Activated CD4-positive, alpha-beta T cell treated with anti-CD3 and anti-CD28 coated beads, Interleukin-2, Interleukin-6, amounts not matched to agents 100 ng/mL and 50 ng/mL, durations not matched to agents 16 hours and 8 hours (primary cell): ENCODE measurements around the gene USP32.
"Not testable (repeated sequence)": the region's sequence is repeated elsewhere in the genome, so short reads cannot be mapped to it uniquely, and the experiment has no call there.

Source experiments
- DNase-seq: peaks from one replicate; pipeline ENCODE4 v3.0.0-alpha.2; 2020

Gene USP32

GRCh38 chr17:60392042-60392844 is at the start of gene USP32:
USP32 (minus strand) TSS chr17:60392133; CDS start chr17:60391939, 194 bp downstream.
- peak; percentile 100 for DNase-seq

- DNase-seq: peak; percentile 19
Measured at GRCh38 chr17:60439501-60439900, 47.6 kb upstream of the USP32 start.

GRCh38 chr17:60436676-60437075 is 44.7 kb upstream of the USP32 start:
- DNase-seq: no peak

GRCh38 chr17:60435244-60436167 is 43.6 kb upstream of the USP32 start:
- peak; percentile 74 for DNase-seq

- not testable (repeated sequence) for DNase-seq
Measured at GRCh38 chr17:60433021-60433997, 41.4 kb upstream of the USP32 start.

- not testable (repeated sequence) for DNase-seq
Measured at GRCh38 chr17:60430561-60430960, 38.6 kb upstream of the USP32 start.

- not testable (repeated sequence) for DNase-seq
Measured at GRCh38 chr17:60428491-60428890, 36.6 kb upstream of the USP32 start.

- no peak for DNase-seq
Measured at GRCh38 chr17:60426596-60426995, 34.7 kb upstream of the USP32 start.

- DNase-seq: no peak
Measured at GRCh38 chr17:60425626-60426025, 33.7 kb upstream of the USP32 start.

GRCh38 chr17:60423865-60424264 is 31.9 kb upstream of the USP32 start:
- no peak for DNase-seq

- no peak for DNase-seq
Measured at GRCh38 chr17:60422162-60422665, 30.3 kb upstream of the USP32 start, which contains the start of gene CHCT1. CHCT1 (plus strand) TSS chr17:60422489; CDS start chr17:60422593, 104 bp downstream.

- peak; percentile 84 for DNase-seq
Measured at GRCh38 chr17:60421273-60422161, 29.6 kb upstream of the USP32 start.

- DNase-seq: not testable (repeated sequence)
Measured at GRCh38 chr17:60419875-60420274, 27.9 kb upstream of the USP32 start.

GRCh38 chr17:60419003-60419402 is 27.1 kb upstream of the USP32 start:
- not testable (repeated sequence) for DNase-seq

GRCh38 chr17:60416368-60416925 is 24.5 kb upstream of the USP32 start:
- no peak for DNase-seq

- no peak for DNase-seq
Measured at GRCh38 chr17:60415146-60415545, 23.2 kb upstream of the USP32 start.

- no peak for DNase-seq
Measured at GRCh38 chr17:60412701-60413100, 20.8 kb upstream of the USP32 start.

- no peak for DNase-seq
Measured at GRCh38 chr17:60410001-60410400, 18.1 kb upstream of the USP32 start.

GRCh38 chr17:60406887-60407286 is 15.0 kb upstream of the USP32 start:
- DNase-seq: no peak

GRCh38 chr17:60403962-60404361 is 12.0 kb upstream of the USP32 start:
- no peak for DNase-seq

- DNase-seq: no peak
Measured at GRCh38 chr17:60403523-60403810, 11.5 kb upstream of the USP32 start.
